GM12892 (cell line): ENCODE results near the gene ADAM29.

Experiments used
- POLR2AphosphoS5 ChIP-seq: IDR thresholded peaks from 2 replicates; pipeline ENCODE4 v1.6.1; 2011; ENCODE audit warnings: low read depth, low read length, control low read depth
- TAF1 ChIP-seq: IDR thresholded peaks from 2 replicates; pipeline ENCODE4 v1.6.1; 2011; ENCODE audit warnings: low read depth, mild to moderate bottlenecking, control low read depth, low read length, borderline replicate concordance

GRCh38 chr4:174989791-174990190 lies 71.6 kb downstream of the ADAM29 start:
- no peak for TF ChIP-seq TAF1
- TF ChIP-seq POLR2AphosphoS5: no peak
